CD4-positive, alpha-beta T cell treated with Interleukin-4 for 1 hour (primary cell): Measurements from ENCODE around the gene SLC25A39.
A peak's percentile ranks its signal among the peaks of the same experiment; 100 is the strongest.
"Not testable (repeated sequence)": the region's sequence is repeated elsewhere in the genome, so short reads cannot be mapped to it uniquely, and the experiment has no call there.

Source experiments
- DNase-seq, 2 donors: peaks; one replicate each; pipeline ENCODE4 v3.0.0-alpha.2; 2020 to 2022

The SLC25A39 gene

DNA sequence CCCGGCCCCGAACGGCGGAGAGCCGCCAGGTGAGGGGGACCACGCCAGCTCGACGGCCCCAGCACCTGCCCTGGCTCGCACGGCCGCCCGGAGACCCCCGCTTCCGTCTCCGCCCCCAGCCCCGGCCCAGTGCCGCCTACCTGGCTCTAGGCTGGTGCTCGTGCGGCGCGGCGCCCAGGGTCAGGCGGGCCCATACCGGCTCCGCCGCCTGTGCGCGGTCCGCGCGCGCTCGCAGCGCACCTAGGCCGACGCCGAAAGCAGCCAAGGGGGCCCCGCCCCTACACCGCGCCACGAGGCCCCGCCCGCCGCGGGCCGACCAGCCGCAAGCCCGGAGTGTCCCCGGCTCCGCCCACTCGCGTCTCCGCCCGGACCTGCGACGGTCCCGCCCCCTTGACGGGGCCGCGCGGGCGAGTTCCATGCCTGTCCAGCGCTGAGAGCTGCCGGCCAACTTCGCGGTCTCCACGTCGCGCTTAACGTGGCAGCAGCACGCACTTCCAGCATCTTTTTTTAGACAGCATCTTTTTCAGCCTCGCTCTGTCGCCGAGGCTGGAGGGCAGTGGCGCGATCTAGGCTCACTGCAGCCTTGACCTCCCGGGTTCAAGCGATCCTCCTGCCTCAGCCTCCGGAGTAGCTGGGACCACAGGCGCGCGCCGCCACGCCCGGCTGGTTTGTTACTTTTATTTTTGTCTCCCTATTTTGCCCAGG lies at the start of gene SLC25A39:
TSS of gene SLC25A39 (minus strand) at position 253 of the 705 bp plus-strand sequence. CDS start 1,261 bp downstream, outside the sequence.
- DNase-seq, result peak; percentile 94 to 96

- no peak for DNase-seq
Measured at GRCh38 chr17:44372036-44372435, 47.4 kb upstream of the SLC25A39 start.

GRCh38 chr17:44369414-44370023 lies 44.9 kb upstream of the SLC25A39 start:
- DNase-seq, result peak; percentile 20 to 26

DNA sequence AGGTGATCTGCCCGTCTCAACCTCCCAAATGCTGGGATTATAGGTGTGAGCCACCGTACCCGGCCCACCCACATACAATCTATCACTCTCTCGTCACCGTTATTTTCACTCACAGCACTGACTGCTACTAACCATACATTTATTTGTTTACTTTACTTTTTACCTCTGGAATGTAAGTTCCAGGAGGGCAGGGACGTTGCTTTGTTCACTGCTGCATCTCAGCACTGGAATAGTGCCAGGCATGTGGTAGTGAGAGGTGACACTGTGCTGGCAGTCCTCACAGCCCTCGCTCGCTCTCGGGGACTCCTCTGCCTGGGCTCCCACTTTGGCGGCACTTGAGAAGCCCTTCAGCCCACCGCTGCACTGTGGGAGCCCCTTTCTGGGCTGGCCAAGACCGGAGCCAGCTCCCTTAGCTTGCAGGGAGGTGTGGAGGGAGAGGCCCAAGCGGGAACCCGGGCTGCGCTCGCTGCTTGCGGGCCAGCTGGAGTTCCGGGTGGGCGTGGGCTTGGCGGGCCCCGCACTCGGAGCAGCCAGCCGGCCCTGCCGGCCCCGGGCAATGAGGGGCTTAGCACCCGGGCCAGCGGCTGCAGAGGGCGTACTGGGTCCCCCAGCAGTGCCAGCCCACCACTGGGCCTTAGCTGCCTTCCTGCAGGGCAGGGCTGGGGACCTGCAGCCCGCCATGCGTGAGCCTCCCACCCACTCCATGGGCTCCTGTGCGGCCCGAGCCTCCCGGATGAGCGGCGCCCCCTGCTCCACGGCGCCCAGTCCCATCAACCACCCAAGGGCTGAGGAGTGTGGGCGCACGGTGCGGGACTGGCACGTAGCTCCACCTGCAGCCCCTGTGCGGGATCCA lies 44.0 kb upstream of the SLC25A39 start:
- DNase-seq, result not testable (repeated sequence)

GRCh38 chr17:44367231-44367979 lies 42.8 kb upstream of the SLC25A39 start:
- no peak for DNase-seq

GRCh38 chr17:44365051-44365450 lies 40.4 kb upstream of the SLC25A39 start:
- not testable (repeated sequence) for DNase-seq

DNA sequence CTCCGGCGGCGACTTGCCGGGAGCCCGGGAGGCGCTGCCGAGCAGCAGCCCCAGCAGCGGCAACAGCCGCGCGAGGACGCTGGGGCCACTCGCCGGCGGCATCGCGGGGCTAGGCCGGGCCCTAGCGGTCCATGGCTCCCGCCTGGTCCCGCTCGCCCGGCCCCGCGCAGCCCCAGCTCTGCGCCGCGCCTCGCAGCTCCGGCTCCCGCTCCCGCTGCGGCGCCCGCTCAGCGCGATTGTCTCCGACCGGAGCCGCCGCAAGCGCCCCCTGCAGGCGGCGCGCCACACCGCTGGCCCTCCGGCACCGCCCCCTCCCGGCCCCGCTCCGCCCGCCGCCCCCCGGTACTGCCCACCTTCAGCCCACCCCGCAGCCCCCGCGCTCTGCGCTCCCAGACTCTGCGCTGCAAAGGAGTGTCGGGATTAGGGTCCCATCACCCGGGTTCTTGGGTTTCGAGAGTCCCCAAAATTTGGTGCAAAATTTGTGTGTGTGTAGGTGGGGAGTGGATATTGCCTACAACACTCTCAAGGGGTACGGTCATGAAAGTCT lies 39.1 kb upstream of the SLC25A39 start, which contains the start of gene FAM171A2:
TSS of gene FAM171A2 (minus strand) at position 241 of the 547 bp plus-strand sequence. CDS start at position 102, 139 bp downstream.
- DNase-seq, result peak; percentile 59 to 67

DNA sequence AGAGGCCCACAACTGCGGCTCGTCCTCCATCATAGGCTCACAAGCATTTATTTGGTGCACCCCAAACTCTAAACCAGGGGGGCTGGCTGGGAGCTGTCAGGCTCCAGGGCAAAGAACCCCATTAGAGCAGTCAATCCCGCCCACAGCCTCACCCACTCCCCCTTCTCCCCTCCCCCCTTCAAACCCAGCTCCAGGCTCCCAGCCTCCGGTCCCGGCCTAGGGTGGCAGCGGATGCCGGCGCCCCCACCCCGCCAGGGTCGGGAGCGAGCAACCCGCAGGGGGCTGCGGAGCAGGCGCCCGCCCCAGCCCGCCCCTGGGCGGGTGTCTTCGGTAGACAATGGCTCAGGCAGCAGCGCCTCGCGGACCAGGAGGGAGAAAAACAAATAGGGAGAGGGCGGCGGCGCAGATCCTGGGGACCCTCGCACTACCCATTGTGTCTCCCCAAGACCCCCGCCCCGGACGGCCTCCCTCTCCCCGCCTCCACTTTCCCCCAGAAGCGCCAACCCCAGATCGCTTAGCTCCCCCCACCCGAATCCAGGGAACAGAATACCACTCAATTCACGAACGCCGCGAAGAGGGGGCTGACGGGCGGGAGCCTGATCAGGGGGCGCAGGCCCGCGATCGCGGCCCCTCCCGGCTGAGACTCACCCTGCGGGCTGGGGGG lies 38.5 kb upstream of the SLC25A39 start:
- no peak for DNase-seq

DNA sequence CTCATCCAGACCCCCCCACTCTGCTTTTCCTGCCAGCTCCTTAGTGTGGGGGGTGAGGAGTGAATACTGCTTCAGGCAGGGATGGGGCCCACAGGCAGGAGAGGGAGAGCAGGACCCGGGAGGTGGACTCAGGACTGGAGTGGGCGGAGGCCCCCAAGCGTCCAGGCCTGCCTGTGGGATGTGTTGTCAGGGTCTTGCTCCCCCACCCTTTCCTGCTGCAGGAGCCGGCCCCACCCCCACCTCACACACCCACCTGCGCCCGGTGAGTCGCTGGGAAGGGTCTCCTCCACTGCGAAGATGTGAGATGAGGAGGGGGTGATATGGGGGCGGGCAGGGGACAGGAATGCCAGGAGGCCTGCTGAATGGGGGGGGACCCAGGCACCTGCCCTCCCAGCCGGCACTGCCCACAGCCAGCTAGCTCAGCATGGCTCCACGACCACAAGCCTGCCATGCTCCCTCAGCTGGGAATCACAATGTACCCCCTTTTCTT lies 37.9 kb upstream of the SLC25A39 start:
- DNase-seq, result no peak

DNA sequence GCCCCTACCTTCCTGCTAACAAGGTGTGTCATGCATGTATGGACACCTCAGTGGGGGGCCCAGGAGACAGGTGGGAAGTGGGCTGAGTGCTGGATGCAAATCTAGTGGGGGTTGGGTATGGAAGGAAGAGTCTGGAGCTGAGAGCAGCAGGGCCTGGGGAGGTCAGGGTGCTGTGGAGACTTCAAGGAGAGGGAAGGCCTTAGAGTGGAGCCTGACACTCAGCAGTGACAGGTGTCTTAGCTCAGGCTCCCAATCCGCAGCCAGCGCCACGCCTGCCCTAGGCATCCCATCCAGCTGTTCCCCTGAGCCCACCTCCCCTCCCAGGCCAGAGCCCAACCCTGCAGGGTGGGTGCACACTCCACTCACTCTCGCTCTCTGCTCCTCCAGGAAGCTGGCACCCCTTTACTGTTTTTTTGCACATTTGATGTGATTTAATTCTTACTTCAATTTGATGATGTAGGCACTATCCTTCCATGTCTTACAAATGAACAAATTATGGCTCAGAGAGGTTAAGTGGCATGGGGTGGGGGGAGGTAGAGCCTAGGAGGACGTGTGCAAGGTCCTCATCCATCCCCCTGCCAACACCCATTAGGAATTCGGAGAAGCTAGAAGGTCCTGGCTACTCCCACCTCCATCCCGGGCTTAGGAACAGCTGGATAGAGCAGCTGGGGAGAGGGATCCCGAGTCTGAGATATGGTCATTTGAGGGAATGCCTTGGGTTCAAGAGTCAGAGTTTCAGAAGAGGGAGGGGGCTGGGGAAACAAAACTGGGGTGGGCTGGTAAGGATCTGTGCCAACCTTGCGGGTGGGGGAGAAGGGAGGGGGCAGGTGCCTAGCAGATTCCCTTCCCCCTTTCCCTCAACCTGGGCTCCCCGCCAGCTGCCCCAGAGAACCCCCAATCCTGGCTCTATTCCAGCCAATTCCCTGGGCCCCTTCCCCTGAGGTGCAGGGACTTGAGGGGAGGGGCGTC lies 37.0 kb upstream of the SLC25A39 start:
- DNase-seq, result no peak

DNA sequence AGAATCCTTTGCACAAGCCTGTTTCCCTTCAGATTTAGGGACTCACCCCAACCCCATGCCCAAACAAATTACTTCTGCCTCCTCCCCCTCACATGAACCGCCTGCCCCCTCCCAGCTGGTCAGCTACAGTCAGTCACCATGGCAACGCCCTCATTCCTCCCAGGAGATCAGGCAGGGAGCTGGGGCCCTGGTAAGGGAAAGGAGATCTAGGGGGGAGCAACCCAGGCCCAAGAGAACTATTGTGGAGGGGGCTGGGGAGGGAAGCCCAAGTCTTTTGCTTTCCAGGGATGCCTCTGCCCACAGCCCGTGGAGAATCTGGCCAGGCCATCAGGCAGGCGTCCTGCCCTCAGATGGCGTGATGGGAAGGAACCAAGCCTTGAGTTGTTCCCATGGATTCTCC lies 36.2 kb upstream of the SLC25A39 start:
- DNase-seq, result no peak

DNA sequence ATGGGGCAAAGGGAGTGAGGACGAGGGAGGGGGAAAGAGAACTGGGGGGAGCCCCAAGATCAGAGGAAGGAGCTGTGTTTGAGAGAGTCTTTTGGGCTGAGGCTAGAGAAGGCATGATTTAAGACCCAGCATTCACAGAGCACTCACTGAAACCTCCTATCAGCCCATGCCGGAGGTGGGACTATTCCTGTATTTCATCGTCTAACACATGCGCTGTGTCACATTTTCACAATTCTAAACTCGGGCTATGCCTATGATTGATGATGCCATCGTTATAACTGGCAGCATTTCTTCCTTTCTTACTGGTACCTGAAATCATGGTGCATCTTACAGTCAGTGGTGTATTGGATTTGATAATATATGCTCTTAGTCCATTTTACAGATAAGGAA lies 35.5 kb upstream of the SLC25A39 start:
- no peak for DNase-seq

- no peak for DNase-seq
Measured at GRCh38 chr17:44359458-44360143, 35.0 kb upstream of the SLC25A39 start.

DNA sequence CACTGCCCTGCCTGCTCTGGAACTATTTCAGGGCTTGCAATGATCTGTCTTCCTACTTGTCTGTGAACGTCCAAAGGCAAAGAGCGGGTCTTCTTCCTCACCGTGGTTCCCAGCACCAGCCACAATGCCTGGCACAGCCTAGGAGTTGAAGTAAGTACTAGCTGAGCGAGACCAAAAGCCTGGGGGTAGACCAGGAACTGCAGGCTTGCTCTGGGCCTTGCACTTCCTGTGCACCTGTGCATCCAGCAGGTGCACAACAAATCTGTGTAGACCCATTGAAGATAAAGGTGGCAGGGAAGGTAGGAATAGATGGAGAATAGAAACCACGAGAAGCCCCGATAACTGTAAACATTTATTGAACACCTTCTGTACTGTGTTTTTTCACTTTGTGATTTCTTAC lies 34.4 kb upstream of the SLC25A39 start:
- DNase-seq, result no peak

DNA sequence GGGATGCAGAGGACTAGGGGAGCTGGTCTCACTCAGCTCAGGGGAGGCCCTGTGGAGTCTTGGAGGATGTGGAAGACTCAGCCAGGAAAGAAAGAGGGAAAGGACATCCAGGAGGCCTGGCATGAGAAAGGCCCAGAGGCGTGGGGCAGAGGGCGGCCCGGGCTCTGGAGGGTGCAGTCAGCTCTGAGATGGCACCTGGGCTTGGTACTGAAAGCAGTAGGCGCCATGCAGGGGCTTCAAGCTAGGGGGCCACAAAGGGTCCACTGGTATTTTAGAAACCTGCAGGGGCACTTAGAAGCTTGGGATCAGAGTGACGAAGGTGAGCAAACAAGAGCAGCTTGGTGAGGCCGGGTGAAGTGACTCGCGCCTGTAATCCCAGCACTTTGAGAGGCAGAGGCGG lies 33.4 kb upstream of the SLC25A39 start:
- DNase-seq, result no peak

DNA sequence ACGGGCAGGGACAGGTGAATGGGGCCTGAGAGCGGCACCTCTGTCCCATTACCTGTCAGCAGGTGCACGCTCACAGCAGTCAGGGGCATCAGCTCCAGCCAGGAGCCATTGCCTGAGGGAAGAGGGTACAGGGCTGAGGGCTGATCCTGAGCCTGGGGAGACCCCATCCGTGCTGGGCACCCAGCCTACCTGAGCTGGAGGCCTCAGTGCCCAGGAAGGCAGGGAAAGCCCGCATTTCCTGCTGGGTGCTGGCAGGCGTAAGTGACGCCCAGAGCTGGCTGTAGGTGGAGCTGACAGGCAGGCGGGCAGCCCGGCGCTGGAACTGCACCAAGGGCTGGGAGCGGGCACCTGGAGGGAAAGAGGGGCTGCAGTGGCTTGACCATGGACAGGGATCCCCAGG lies 31.6 kb upstream of the SLC25A39 start:
- DNase-seq, result no peak

DNA sequence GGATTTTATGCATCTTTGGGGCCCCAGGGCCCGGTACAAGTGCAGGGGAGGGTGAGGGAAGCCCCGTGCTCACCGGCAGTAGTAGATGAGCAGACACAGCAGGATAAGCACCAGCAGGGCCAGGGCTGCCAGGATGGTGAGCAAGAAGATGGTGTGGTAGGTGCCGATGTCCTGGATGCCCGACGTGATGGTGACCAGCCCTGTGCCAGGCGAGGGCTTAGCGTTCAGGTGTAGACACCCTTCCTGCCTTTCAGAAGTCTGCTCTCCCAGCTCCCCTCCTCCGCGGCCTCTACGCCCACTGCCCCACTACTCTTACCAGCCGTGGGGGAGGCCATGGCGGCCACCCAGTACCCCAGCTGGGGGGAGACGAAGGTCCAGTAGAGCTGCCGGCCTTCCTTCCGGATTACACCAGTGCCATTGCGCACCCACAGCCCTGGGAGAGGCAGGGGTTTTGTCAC lies 31.0 kb upstream of the SLC25A39 start:
- no peak for DNase-seq

DNA sequence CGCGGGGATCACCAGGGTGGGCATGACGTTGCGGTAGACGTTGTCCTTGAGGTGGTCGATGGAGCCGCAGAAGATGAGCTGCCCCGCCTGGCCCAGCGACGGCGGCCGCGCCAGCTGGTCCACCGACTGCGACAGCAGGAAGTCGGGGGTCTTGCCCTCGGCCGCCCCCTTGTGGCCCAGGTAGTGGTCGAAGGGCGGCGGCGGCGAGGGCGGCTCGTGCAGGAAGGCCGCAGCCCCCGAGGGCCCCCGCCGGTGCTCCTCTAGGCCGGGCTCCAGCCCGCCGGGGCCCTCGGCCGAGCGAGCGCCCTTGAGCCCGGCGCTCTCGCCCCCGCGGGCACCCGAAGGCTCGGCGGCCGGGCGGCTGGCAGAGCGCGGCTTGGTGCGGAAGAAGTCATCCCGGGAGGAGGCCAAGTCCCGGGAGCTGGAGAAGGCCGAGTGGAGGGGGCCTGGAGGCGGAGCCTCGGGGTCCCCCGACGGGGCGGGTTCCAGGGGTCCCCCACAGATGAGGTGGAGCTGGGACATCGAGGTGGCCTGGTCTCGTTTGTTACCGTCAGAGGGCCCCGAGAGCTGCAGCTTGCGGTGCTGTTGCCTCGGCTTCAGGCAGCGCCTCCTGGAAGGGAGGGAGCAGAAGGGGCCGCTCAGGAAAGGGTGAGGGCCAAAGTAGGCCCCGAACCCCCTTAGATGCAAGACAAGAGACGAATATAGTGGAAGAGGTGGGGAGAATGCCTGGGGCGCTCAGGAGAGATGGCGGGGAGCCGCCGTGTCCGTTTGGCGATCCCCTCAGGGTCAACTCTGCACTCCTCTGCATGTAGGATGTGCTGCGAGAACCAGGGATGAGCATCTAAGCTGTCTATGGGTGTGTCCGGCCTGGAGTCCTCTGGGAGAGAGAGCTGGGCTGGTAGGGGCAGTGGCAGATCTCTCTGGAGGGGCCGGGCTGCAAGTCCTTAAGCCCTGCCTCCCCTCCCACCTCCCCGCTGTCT lies 30.2 kb upstream of the SLC25A39 start:
- DNase-seq, result peak; percentile 43 to 57
